Measurements from ENCODE around the gene RAB3A.
"Not testable (repeated sequence)": the region's sequence is repeated elsewhere in the genome, so short reads cannot be mapped to it uniquely, and the experiment has no call there.

Gene RAB3A

GRCh38 chr19:18223860-18224524 lies 20.1 kb upstream of the RAB3A start:
- no peak for DNase-seq

- DNase-seq: no peak
These were observed 18.2 kb upstream of the RAB3A start for GRCh38 chr19:18221815-18222725.

GRCh38 chr19:18220632-18221275 lies 16.9 kb upstream of the RAB3A start:
- no peak for DNase-seq

- DNase-seq: no peak
These were observed 16.2 kb upstream of the RAB3A start for GRCh38 chr19:18219911-18220631.

- DNase-seq: no peak
These were observed 14.8 kb upstream of the RAB3A start for GRCh38 chr19:18218600-18218999.

GRCh38 chr19:18218159-18218558 lies 14.3 kb upstream of the RAB3A start:
- no peak for DNase-seq

GRCh38 chr19:18216789-18217188 lies 12.9 kb upstream of the RAB3A start:
- no peak for DNase-seq

GRCh38 chr19:18214779-18215433 lies 11.1 kb upstream of the RAB3A start:
- DNase-seq: no peak

GRCh38 chr19:18211683-18212082 lies 7.8 kb upstream of the RAB3A start:
- DNase-seq: no peak

- DNase-seq: not testable (repeated sequence)
These were observed 6.1 kb upstream of the RAB3A start for GRCh38 chr19:18209912-18210311.

GRCh38 chr19:18208098-18208951 lies 4.5 kb upstream of the RAB3A start:
- peak in 3 of 4 experiments; percentile 19 to 36 (median 22) for DNase-seq

- no peak for DNase-seq
These were observed 2.2 kb upstream of the RAB3A start for GRCh38 chr19:18206018-18206417.

GRCh38 chr19:18205200-18205892 lies 1.5 kb upstream of the RAB3A start:
- DNase-seq: peak in 3 of 4 experiments; percentile 32 to 43 (median 42)

GRCh38 chr19:18204394-18205199 lies 755 bp upstream of the RAB3A start:
- DNase-seq: peak in 1 of 4 experiments; percentile 42

- DNase-seq: peak in 2 of 4 experiments; percentile 39 to 51
These were observed 407 bp downstream of the RAB3A start for GRCh38 chr19:18203408-18203862.

- DNase-seq: no peak
These were observed 949 bp downstream of the RAB3A start for GRCh38 chr19:18202778-18203407.

GRCh38 chr19:18202397-18202777 lies 1.5 kb downstream of the RAB3A start:
- no peak for DNase-seq

GRCh38 chr19:18198374-18198773 lies 5.5 kb downstream of the RAB3A start:
- no peak for DNase-seq

GRCh38 chr19:18197941-18198340 lies 5.9 kb downstream of the RAB3A start:
- DNase-seq: no peak
